NT2/D1 (cell line): ENCODE results near the gene MANSC1.

Source experiments
- DNase-seq: peaks from one replicate; pipeline ENCODE4 v3.0.0-alpha.2; 2011; ENCODE audit warnings: low read depth, low spot score
- H3K27me3 ChIP-seq: 2 replicates; pipeline ENCODE4 v1.6.0; 2011; ENCODE audit warnings: mild to moderate bottlenecking; ENCODE audit not compliant: insufficient read length, insufficient read depth
- H3K36me3 ChIP-seq: 2 replicates; pipeline ENCODE4 v1.6.1; 2011; ENCODE audit warnings: mild to moderate bottlenecking, low read length, mixed read lengths; ENCODE audit not compliant: insufficient read depth, insufficient read length
- H3K4me1 ChIP-seq: 2 replicates; pipeline ENCODE4 v1.5.1; 2011; ENCODE audit not compliant: insufficient read depth, insufficient read length
- H3K4me3 ChIP-seq: 2 replicates; pipeline ENCODE4 v1.5.1; 2011; ENCODE audit warnings: low read depth; ENCODE audit not compliant: insufficient read length
- H3K9ac ChIP-seq: 2 replicates; pipeline ENCODE4 v1.6.0; 2011; ENCODE audit warnings: low read depth; ENCODE audit not compliant: insufficient read length
- H3K9me3 ChIP-seq: 2 replicates; pipeline ENCODE4 v1.5.1; 2011; ENCODE audit warnings: mild to moderate bottlenecking, low read length; ENCODE audit not compliant: insufficient read depth
- SUZ12 ChIP-seq: IDR thresholded peaks from 2 replicates; pipeline ENCODE4 v1.6.1; 2011; ENCODE audit not compliant: insufficient read length, insufficient read depth; ENCODE audit errors: extremely low read depth
- YY1 ChIP-seq: IDR thresholded peaks from 2 replicates; pipeline ENCODE4 v1.6.1; 2011; ENCODE audit not compliant: insufficient read length, insufficient read depth
- ZNF274 ChIP-seq: IDR thresholded peaks from 2 replicates; pipeline ENCODE4 v1.6.1; 2011; ENCODE audit warnings: mild to moderate bottlenecking, low read depth, low read length

Gene MANSC1

DNA sequence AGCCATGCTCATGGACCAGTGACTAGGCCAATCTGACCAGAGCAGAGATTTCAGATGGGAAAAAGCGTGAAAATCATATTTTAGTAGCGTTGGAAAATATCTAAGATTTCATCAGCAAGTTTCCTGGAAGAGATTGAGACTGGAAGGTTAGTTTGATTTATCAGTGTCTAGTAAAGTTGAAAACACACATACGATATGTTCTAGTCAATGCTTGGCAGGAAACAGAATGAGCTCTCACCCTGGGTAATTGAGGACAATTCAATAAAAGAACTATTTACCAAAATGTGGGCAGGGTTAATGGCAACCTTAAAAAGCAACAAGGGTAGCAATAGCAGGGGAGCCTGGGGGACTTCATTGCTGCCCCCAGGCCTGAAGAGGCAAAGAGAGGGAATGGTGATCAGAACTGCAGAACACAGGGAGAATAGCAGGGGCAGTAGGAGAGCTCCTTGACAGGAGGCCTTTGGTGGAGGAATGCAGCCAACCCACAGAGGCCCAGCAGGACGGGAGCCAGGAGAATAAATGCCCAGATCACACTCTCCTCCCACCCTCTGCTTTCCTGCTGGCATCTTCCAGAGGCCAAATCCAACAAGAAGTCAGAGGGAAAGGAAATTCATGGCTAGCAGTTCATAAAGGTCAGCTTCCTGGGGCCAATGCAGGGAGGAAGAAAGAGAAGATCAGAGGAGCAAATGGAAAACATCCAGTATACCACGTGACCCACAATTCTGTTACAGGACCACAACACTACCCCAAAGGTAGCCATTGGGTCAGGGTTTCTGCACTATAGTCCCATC, 55.6 kb downstream of the MANSC1 start:
- H3K36me3 ChIP-seq = no peaks in the 10 kb centered on the region
- peaks cover 8% of the 10 kb centered on the region for H3K4me1 ChIP-seq
- H3K4me3 ChIP-seq = no peak overlapping the region
- peak; percentile 68 for DNase-seq
- no peaks in the 10 kb centered on the region for H3K27me3 ChIP-seq
- TF ChIP-seq YY1 = no peak
- TF ChIP-seq SUZ12 = no peak
- no peak for TF ChIP-seq ZNF274
- no peak overlapping the region for H3K9ac ChIP-seq
- H3K9me3 ChIP-seq = no peaks in the 10 kb centered on the region

GRCh38 chr12:12290206-12290605, 59.8 kb downstream of the MANSC1 start:
- TF ChIP-seq SUZ12 (no peak), YY1 (no peak), ZNF274 (no peak)
- H3K4me1 ChIP-seq = peaks cover 11% of the 10 kb centered on the region

DNA sequence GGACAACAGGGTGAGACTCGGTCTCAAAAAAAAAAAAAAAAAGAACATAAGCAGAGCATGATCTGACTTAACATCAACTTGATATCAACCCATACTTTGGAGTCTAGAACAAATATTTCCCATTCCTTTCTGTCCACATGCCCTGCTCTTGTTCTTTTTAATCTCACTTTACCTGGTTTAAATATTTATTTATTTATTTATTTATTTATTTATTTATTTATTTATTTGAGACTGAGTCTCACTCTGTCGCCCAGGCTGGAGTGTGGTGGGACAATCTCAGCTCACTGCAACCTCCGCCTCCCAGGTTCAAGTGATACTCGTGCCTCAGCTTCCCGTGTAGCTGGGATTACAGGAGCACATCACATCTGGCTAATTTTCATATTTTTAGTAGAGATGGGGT, 63.6 kb downstream of the MANSC1 start:
- peaks cover 8% of the 10 kb centered on the region for H3K4me1 ChIP-seq
- DNase-seq = no peak
- H3K4me3 ChIP-seq = no peak overlapping the region
- no peak for TF ChIP-seq YY1
- H3K27me3 ChIP-seq = no peaks in the 10 kb centered on the region
- H3K9me3 ChIP-seq = no peaks in the 10 kb centered on the region
- H3K36me3 ChIP-seq = no peaks in the 10 kb centered on the region
- no peak overlapping the region for H3K9ac ChIP-seq

More at GRCh38 chr12:12290206-12290605, 59.8 kb downstream of the MANSC1 start:
- Histone ChIP-seq H3K4me3 (no peak overlapping the region), H3K27me3 (no peaks in the 10 kb centered on the region), H3K9me3 (no peaks in the 10 kb centered on the region), H3K36me3 (no peaks in the 10 kb centered on the region), H3K9ac (no peak overlapping the region)
- no peak for DNase-seq

DNA sequence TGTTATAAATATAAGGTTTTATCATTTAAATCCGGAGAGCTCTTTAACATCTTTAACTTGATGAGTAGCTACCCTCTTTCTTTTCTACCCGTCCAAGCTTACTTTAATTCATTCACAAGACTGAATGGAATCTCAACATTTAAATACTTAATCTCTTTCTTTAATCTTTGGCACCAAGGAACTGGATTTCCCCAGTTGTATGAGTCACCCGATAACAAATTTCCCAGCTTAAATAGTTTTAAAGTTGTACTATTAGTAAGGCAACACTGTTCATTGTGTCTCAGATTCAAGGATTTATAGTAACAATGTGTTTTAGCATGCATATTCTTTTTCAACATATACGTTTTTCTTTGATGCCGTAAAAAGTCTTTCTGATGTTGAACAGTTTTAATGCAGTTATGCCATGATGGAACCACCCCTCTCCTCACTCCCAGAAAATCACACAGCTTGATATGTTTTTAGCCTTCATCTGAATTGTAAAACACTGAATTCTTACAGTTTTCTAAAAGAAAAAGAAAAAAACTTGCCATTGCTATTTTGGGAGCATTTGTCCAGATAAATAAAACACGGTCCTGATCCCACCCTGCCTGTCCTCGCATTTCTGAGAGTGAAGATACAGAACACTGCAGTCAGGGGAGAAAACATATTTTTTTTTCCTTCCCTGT, 67.1 kb downstream of the MANSC1 start:
- DNase-seq = no peak
- no peak overlapping the region for H3K9ac ChIP-seq
- no peak for TF ChIP-seq YY1
- TF ChIP-seq SUZ12 = no peak
- no peak for TF ChIP-seq ZNF274
- H3K36me3 ChIP-seq = no peaks in the 10 kb centered on the region
- H3K4me3 ChIP-seq = no peak overlapping the region
- H3K9me3 ChIP-seq = no peaks in the 10 kb centered on the region
- H3K4me1 ChIP-seq = peaks cover 6% of the 10 kb centered on the region
- H3K27me3 ChIP-seq = no peaks in the 10 kb centered on the region

DNA sequence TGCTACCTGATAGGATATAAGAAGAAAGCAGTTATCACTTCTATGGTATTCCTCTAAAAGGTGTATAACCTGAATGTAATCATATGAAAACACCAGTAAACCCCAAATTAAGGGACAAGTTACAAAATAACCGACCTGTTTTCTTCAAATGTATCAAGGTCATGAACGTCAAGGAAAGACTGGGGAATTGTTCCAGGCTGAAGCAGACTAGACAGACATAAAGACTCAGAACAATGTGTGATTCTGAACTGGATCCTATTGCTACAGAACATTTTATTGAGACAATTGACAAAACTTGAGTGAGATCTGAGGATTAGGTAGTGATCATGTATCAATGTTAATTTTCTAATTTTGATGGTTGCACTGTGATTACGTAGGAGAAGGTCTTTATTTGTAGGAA, 67.8 kb downstream of the MANSC1 start:
- Histone ChIP-seq H3K9ac (no peak overlapping the region), H3K27me3 (no peaks in the 10 kb centered on the region), H3K9me3 (no peaks in the 10 kb centered on the region), H3K4me1 (peaks cover 6% of the 10 kb centered on the region), H3K36me3 (no peaks in the 10 kb centered on the region), H3K4me3 (no peak overlapping the region)
- no peak for DNase-seq
- TF ChIP-seq YY1 (no peak), SUZ12 (no peak), ZNF274 (no peak)

GRCh38 chr12:12281134-12281533, 68.9 kb downstream of the MANSC1 start:
- no peak for DNase-seq
- peaks cover 6% of the 10 kb centered on the region for H3K4me1 ChIP-seq
- TF ChIP-seq SUZ12 (no peak), ZNF274 (no peak), YY1 (no peak)
- no peak overlapping the region for H3K4me3 ChIP-seq
- no peak overlapping the region for H3K9ac ChIP-seq
- peaks cover 6% of the 10 kb centered on the region for H3K9me3 ChIP-seq
- H3K27me3 ChIP-seq = no peaks in the 10 kb centered on the region
- H3K36me3 ChIP-seq = no peaks in the 10 kb centered on the region

DNA sequence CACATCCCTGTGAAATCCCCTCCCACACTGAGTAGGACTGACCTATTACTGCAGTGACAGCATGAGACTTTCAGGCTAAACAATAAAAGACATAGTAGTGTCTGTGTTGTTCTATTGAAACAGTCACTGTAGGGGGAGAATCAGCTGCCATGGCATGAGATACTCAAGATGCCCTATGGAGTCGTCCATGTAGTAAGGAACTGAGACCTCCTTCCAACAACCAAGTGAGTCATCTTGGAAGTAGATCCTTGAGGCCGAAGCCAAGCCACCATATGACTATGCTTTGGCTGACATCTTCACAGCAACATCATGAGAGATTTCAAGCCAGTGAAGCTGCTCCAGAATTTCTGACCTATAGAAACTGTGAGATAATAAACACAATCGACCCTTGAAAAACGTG, 71.1 kb downstream of the MANSC1 start:
- TF ChIP-seq YY1 (no peak), ZNF274 (no peak), SUZ12 (no peak)
- DNase-seq = no peak

More for the DNA sequence above, 71.1 kb downstream of the MANSC1 start:
- no peaks in the 10 kb centered on the region for H3K27me3 ChIP-seq
- no peak overlapping the region for H3K4me3 ChIP-seq
- H3K9ac ChIP-seq = no peak overlapping the region
- H3K4me1 ChIP-seq = peaks cover 2% of the 10 kb centered on the region
- no peaks in the 10 kb centered on the region for H3K36me3 ChIP-seq
- H3K9me3 ChIP-seq = peaks cover 6% of the 10 kb centered on the region
